AG08396 (cell line): Measurements from ENCODE around the gene RDH12.

Source experiments
- DNase-seq: peaks from one replicate; pipeline ENCODE4 v3.0.0; 2012; ENCODE audit warnings: low spot score, mixed read lengths

RDH12 gene

DNA sequence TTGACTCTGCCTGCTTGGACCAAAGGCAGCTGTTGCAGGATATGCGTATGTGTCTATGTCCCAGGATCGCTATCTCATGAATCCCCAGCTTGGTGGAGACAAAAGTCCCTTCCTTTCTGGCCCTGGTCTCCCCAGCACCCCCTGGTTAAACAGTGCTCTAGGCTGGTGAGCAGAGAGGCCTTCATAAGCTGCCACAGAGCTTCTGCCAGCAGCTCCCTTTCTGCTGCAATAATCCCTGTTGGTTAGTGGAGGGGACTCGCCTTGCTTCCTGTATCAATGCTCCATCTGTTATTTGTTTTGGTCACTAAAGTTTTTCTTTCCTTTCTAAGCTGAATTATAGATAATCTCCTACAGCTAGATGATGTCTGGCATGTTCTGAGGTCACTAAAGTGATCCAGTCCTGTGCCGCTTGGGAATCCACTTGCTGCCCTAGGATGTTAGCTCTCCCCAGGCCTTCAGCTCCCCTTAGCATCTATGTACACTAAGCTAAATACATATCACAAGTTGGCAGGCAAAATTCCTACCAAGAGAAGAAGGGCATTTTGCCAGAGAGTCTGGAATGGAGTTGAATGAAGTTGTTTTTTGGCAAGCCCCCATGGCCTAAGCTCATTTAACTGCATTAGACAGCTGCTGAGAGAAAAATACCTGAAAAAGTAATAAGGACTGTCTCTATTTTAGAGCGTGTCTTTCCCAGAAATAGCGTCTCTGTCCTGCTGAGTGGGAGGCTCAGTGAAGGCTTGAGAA lies 47.8 kb downstream of the RDH12 start:
- DNase-seq = no peak

DNA sequence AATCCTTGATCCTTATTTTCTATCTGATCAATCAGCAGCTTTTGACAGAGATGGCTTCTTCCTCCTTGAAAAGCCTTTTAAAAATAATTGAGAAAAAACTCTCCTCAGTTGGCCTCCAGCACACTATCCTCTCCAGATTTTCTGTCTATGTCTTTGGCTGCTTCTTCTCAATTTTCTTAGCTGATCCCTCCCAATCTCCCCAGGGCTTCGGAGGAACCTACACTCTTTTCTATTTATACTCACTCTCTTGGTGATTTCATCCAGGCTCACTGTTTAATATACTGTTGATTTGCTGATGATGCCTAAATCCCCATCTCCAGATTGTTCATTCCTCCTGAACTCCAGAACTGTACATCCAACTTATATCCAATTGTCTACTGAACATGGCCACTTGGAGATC lies 54.8 kb downstream of the RDH12 start:
- no peak for DNase-seq

DNA sequence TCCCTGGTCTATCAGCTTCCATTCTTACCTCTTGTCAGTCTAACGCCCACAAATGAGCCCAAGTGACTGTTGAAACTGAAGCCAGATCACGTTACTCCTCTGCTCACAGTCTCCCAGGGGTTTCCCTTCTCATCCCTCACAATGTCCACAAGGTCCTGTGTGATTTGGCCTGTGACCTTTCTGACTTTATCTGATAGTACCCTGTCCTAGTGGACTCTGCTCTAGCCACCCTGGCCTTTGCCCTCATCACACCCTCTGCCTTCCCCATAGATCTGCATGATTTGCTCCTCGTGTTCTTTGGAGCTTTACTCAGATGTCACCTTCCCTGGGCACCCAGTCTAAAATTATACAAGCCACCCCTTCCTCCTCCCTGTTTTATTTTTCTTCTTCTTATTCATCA lies 55.5 kb downstream of the RDH12 start:
- DNase-seq = no peak

DNA sequence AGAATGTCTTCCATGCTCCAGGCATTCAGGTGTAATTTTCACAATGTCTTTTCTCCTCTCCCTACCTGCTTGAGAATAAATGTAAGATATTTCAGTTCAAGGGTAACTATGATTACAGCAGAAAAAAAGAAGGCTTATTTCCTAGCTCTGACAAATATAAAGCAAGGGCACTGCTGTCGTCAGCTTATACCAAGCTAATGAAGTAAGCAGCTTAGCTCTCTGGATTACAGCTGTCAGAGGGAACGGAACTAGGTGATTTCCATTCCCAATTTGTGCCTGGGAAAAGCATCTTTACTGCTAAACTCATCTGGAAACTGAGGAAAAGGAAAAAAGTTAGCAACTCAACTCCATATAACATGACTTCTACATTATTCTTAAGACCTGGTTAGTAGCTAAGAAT lies 58.2 kb downstream of the RDH12 start:
- no peak for DNase-seq

DNA sequence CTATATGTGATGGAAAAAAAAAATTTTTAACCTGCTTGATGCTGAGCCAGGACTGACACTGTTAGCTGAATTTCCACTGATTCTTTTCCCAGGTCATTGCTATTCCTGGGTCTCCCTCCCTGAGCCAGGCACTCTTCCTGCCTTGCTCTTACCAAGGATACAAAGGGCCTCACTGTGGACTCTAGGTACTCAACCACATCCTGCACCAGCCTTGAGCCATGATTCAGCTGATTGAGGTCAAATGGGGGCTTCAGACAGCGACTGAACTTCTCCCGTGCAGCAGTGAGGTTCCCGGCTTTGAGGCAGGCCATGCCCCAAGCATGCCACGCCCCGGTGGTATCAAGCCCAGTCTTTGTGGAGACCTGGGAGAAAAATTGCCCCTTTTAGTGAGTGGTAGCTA lies 60.4 kb downstream of the RDH12 start:
- DNase-seq = no peak

DNA sequence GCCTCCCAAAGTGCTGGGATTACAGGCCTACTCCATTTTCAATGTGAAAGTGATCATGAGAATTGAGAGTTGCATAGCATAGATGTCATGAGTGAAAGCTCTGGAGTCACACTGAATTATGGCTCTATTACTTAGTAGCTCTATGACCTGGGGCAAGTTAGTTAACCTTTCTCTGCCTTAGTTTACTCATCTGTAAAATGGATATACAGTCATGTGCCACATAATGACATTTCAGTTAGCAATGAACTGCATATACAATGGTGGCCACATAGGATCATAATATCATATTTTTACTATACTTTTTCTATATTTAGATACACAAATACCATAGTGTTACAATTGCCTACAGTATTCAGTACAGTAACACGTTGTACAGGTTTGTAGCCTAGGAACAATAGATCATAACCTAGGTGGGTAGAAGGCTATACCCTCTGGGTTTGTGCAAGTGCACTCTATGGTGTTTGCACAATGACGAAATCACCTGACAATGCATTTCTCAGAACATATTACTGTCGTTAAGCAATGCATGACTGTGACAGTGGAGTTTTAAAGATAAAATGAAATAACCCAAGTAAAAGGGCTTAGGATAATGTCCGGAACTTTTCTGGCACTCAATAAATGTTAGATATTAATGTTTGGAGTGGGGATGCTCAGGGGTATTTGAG lies 61.6 kb downstream of the RDH12 start:
- DNase-seq = no peak

DNA sequence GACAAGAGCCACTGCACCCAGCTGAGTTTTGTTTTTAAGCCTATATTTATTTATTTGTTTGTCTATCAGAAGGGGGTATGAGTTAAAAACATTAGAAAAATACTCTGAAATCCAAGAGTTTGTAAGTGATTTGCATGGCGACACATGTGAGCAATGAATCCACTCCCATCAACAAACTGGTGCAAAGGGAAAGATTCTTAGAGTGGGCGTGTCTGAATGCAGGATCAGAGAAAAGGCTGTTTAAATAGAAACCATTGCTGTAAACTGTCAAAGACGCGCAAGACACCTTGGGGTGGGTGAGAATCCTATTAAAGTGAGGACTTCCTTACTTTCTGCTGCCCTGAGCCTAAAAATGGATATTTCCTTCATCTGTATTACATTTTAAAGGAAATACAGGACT lies 62.8 kb downstream of the RDH12 start:
- DNase-seq = no peak

DNA sequence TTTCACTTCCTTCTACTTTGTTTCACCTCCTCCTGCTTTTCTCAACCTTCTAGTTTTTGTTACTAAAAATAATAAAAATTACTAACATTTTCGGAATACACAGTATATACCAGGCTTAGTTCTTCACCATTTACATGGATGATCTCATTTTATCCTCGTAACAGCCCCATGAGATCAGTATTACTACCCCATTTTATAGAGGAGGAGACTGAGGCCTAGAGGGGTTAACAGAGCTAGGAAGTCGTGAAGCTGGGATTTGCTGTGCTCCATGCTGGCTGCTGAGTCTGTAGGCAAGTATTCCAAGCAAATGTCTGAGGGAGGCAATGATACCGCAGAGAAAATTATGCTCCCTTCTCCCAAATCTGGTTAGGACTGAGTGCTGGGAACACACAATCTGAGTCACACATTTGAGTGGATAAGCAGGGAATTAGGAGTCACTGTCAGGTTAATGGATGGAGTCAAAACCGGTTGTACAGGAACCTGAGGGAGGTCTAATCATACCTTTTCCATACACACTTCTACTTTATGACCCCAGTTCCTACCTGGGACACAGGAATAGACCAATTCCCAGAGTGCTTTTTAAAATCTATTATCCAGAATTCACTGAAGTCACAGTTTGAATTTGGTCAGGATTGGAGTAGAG lies 63.6 kb downstream of the RDH12 start:
- no peak for DNase-seq

DNA sequence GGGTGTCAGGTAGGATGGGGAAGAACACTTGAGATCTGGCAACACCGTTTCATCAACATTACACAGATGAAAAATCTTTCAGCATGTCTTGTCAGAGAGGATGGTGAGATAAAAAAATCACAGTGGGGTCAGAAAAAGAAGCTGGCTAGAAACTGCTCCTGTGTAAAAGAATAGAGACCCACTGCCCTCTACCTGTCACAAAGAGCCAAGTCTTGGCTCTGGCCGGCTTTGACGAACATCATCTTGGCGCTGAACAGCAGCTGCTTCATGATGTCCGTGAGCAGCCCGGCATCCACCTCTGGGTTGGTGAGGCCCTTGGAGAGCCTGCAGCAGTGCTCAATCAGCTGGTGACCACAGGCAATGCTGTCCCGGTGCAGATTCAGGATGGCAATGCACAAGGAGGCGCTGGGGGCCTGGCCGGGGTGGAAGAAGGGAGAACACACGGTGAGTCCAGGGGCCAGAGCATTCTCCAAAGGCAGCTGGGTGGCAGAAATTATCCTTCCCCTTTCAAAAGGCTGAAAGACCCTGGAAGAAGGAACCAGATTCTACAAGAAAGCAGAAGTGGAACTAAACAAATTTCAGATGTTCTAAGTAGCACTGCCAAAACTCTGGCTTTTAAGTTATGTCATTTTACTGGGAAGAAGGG lies 64.5 kb downstream of the RDH12 start:
- DNase-seq = no peak

DNA sequence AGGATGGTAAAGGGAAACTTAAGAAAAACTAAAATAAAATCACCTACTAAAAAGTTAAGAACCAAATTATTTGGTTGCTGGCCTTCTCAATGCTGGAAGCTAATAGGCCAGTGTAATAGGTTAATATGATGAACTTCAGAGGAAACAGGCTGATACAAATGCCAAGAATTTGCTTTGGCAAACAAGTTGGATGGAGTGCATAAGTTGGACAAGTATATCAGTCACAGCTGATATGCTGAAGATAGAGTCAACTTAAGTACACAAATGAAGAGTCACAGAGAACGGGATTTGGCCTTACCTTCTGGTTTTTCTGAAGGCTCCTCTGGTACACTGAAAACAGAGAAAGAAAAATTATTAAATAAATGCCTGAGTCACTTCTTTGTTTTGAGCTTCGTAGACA lies 66.5 kb downstream of the RDH12 start:
- no peak for DNase-seq

DNA sequence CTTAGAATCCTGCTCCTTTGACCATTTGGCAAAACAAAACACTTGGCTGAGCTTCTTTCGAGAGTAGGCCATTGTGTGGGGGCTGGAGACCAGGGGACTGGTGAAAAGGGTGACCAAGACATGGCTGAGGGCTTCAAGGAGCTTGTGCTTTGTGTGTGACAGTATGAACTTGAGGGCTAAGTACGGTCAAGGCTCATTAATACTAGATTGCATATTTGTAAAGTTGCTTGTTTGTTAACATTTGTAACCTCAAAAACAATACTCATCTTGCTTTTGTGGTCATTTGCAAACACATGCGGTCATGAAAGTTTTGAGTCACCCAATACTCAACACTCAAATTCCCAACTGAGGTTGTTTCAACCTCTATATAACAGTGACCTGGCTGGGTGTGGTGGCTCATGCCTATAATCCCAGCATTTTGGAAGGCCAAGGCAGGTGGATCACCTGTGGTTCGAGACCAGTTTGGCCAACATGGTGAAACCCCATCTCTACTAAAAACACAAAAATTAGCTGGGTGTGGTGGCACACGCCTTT lies 72.2 kb downstream of the RDH12 start:
- no peak for DNase-seq

DNA sequence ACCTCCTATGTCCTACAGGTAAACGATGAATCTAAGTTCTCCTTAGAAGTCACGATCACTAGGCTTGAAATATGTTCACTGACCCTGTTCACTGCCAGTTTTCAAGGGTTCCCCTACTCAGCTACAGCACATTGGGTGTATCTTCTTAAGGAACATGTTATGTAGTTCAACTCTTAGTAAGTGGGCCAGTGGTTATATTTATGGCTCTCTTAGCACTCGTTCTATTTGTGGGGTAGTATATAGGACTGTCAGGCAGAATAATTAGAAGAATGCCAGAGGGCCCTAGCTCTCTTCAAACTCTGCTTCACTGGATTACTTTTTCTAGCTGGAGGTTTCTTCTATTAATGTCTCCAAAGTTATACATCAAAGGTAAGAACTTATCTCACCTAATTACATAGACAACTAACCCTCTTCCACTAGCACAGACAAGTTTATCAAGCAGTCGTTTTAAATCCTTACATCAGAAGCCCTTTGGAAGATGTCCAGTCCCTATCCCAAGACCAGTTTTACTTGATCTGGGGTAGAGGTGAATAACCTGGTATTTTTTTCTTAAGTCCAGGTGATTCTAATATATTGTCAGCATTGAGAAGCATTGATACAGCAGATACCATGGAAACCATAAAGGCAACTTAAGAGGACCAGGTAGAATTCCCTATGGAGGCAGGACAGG lies 75.1 kb downstream of the RDH12 start:
- DNase-seq = no peak

DNA sequence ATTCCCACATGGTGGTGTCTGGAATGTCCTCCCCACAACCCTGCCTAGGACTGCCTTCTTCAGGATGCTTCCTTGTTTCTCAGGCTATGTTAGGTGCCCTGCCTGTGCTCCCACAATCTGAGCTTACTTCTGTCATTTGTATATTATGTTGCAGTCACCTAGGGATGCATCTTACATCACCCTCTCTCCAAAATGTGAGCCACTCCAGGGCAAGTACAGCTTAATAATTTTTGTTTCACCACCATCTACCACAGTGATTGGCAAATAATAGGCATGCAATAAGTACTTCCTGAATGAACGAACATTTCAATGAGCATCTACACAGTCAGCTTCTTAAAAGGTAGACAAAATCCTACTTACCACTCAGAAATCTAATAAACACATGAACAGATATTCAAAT lies 77.1 kb downstream of the RDH12 start:
- DNase-seq = no peak

DNA sequence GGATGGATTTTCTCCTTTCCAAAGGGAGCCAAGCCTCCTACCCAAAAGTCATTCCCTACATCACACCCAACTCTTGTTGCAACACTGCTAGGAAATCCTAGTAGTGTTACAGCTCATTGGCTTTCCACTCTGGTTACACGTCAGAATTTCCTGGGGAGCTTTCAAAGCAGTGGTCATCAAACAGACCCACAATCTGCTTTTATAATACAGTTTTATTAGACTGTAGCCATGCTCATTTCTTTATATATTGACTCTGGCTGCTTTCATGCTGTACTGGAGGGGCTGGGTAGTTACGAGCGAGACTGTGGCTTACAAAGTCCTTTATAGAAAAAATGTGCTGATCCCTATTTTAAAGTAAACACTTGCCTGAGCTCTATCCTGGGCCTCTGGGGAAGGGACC lies 80.4 kb downstream of the RDH12 start:
- DNase-seq = no peak
